Ureter (tissue), 1 donor: ENCODE measurements around the gene MIEF1. TPM values are rescaled to one million over a fixed set of nuclear protein-coding genes. Genes with fewer than 3 reads are reported as not detected.
"Not testable (repeated sequence)": the region's sequence is repeated elsewhere in the genome, so short reads cannot be mapped to it uniquely, and the experiment has no call there.

Experiments used
- DNase-seq: peaks from one replicate; pipeline ENCODE4 v3.0.0-alpha.2; 2020; ENCODE audit warnings: low spot score
- total RNA-seq: library from RNA; stranded (reverse); gene quantifications from one replicate; pipeline ENCODE4 v1.2.4, GENCODE V29; 2023
- donor health status: DM: yes; HTN: yes; CAD: no.

Gene MIEF1
- total RNA-seq, 1 donor from 2014 or later, result 30.1 TPM

DNA sequence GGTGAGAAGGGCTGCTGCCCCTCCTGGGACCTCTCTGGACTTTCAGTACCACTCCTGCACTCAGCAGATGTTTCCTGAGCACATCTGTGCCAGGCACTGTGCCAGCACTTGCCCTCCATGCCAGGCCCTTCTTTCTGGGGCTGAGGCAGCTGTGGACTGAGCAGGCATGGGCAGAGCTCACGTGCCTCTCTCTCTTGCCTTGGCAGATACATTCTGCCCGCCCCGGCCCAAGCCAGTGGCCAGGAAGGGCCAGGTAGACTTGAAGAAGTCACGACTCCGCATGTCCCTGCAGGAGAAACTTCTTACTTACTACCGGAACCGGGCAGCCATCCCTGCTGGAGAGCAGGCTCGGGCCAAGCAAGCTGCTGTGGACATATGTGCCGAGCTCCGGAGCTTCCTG lies 9.9 kb downstream of the MIEF1 start:
- no peak for DNase-seq

DNA sequence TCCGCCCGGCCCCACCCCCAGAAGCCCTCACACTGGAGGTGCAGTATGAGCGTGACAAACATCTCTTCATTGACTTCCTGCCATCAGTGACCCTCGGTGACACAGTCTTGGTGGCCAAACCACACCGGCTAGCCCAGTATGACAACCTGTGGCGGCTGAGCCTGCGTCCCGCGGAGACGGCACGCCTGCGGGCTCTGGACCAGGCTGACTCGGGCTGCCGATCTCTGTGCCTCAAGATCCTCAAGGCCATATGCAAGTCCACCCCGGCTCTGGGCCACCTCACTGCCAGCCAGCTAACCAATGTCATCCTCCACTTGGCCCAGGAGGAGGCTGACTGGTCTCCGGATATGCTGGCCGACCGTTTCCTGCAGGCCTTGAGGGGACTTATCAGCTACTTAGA lies 11.7 kb downstream of the MIEF1 start:
- DNase-seq, result no peak

DNA sequence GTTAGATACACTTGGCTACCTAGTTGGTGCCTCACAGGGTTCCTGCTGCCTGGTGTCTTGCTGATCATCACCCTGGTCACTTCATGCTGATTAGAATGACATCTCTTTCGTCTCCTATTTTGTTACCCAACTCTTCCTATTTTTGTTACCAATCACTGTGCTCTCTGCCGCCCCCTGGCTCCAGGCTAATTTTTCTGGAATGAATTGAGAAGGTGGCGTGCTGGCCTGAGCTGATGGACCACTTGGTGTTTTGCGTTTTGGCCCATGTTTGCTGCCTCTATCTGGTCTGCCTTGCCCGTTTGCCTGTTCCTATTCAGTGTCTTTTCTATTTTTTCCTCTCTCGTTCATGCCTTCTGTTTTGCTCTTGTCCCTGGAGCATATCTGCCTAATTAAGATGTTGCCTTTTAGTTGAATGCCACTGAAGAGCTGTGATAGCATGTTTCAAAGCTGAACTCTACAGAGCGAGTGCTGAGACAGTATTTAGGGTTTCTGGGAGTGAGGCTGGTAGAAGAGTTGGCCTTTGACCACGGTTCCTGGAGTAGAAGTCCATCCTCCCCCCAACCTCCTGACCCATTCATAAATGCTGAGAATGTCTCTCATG lies 12.4 kb downstream of the MIEF1 start:
- DNase-seq, result no peak

DNA sequence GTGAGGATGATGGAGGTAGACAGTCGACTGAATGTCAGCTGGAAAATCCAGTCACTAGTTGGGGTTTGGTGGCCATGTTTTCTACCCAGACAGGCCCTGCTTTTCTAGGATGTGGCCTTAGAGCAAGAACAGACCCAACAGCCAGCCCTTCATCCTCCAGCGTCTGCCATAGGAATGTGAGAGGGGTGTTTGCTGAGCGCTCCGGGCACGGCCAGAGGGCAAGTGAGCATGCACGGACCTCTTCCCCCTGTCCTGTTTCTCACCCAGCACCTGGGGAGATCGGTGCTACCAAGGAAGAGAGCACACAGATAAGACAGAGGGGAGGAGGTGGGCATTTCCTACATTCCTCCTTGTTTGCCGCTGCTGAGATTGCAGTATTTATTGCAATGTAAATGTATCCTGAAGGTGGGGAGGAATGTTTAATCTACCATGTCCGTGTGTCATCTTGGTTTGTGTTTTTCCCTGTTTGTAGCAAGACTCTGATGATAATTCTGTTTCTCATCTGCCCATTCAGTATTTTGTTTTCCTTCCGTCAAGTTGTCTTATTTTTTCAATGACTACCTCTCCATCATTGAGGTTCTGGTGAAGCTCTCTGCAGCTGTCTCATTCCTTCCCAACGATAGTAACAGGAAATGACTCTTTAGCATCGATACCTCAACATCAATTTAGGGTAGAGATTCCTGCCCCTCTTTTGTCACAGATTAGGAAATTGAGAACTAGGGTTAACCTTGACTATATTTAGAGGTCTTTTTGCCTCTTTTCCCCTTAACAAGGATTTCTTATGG lies 13.4 kb downstream of the MIEF1 start:
- no peak for DNase-seq

DNA sequence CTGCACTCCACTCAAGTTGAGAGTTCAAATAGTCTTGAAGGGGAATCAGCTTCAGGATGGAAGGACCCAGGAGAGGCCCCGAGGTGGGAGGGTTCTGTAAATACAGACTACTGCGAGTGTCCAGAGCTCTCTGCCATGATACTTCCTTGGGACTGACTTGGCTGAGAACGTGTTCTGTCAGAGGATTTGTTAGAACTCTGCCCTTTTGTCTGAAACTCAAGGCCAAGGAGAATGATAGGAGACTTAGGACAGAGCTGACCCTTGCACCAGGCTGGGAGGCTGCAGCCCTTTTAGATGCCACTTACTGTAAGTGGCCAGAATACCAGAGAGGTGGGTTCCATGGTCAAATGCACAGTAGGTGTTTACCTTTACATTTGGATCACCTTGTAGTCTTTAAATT lies 15.4 kb downstream of the MIEF1 start:
- no peak for DNase-seq

DNA sequence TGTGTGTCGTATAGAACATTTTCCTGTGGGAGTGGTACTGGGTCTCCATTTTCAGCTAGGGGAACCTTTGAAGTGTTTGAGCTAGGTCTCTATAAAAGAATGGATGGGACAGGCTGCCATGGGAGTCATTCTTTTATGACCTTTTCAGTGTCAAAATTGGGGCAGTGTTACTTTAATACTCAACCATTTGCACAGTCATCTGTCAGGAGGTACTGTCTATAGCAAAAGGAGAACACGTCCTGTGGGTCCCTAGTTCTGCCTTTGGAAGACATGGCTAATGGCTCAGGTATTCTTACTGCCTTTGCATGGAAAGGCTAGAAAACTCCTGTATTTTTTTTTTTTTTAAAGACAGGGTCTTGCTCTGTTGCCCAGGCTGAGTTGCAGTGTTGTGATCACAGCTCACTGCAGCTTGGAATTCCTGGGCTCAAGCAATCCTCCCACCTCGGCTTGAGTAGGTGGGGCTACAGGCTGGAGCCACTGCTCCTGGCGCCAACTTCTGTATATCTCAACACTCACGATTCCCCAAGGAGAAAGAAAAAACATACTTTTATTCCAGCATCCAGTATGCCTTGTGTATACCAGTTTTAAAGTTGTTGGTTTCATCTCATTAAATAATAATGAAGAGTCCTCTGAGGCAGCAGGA lies 16.2 kb downstream of the MIEF1 start:
- no peak for DNase-seq

DNA sequence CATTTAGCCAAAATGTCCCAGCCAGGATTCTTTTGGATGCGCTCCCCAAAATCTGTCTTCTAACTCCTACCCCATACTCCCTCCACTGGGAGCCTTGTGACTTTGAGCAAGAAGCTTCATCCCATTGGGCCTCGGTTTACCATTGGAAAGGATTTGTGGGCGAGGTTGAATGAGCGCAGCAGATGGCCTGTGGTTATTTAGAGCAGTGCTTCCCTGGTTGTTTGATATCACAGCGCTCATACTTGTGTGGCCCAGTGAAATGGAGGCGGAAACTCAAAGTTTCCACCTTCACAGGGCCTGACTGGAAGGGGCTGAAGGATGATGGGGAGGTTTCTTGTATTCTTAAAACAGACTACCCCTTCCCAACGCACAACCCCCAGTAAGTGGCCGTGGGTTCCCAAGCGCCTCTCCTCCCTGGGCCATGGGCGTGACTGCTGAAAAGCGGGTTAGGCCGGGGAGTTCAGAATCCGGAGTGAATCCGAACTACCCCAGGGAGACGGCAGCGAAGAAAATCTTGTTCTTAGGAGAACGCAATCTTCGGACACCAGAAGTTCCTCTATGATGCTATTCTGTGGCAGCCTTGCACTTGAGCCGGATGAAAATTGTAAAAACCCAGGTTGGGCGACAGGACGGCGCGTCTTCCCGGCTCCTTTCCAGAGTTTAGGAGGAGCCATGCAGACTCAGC lies 17.0 kb downstream of the MIEF1 start:
- no peak for DNase-seq

DNA sequence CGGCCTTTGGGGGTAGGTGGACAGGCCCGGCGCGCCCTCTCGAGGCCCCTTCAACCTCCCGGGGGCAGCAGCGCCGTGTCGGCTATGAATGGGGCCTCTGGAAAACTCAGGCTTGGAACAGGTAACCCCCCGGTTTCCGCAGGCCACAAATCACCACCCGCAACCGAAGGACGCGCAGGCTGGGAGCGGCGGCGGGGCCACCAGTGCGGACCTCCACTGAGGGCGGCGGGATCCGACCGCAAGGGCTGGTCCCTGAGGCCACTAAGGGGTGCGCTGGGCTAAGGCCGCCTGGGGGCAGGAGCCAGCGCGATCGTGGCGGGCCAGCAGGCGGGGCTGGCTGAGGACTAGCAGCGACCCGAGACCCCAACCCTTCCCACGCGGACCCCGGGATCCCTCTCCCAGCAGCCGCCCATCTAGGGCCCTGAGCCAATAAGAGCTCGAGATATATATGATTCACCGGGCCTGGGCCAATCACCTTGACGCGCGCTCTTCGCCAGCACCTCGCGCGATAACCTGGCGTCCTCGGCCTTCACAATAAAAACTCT lies 17.7 kb downstream of the MIEF1 start:
- DNase-seq, result peak; percentile 99

DNA sequence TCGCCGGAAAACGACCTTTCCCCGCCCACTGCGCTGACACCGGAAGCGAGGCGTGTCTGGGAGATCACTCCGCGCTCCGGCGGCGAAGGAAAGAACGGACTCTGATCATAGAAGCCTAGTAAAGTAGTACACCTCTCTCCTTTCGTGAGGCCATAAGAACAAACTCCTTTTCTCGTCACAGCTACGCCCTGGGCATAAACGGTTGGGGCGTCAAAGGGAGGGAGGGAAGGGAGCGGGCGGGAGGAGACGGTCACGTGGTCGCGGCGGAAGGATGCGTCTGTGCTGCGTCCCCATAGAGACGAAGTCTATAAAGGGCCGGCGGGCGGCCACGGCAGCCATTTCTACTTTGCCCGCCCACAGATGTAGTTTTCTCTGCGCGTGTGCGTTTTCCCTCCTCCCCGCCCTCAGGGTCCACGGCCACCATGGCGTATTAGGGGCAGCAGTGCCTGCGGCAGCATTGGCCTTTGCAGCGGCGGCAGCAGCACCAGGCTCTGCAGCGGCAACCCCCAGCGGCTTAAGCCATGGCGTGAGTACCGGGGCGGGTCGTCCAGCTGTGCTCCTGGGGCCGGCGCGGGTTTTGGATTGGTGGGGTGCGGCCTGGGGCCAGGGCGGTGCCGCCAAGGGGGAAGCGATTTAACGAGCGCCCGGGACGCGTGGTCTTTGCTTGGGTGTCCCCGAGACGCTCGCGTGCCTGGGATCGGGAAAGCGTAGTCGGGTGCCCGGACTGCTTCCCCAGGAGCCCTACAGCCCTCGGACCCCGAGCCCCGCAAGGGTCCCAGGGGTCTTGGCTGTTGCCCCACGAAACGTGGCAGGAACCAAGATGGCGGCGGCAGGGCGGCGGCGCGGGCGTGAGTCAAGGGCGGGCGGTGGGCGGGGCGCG lies 18.4 kb downstream of the MIEF1 start, which contains the start of gene ATF4:
ATF4 (plus strand) TSS at position 337 of the 880 bp plus-strand sequence. CDS start 884 bp downstream, outside the sequence.
- DNase-seq, result peak; percentile 93

DNA sequence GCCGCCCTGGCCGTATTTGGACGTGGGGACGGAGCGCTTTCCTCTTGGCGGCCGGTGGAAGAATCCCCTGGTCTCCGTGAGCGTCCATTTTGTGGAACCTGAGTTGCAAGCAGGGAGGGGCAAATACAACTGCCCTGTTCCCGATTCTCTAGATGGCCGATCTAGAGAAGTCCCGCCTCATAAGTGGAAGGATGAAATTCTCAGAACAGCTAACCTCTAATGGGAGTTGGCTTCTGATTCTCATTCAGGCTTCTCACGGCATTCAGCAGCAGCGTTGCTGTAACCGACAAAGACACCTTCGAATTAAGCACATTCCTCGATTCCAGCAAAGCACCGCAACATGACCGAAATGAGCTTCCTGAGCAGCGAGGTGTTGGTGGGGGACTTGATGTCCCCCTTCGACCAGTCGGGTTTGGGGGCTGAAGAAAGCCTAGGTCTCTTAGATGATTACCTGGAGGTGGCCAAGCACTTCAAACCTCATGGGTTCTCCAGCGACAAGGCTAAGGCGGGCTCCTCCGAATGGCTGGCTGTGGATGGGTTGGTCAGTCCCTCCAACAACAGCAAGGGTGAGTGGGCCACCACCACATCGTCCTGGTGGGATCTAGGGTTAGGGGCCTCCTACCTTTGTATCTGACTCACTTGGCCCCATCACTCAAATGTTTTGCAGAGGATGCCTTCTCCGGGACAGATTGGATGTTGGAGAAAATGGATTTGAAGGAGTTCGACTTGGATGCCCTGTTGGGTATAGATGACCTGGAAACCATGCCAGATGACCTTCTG lies 19.2 kb downstream of the MIEF1 start:
- peak; percentile 92 for DNase-seq

DNA sequence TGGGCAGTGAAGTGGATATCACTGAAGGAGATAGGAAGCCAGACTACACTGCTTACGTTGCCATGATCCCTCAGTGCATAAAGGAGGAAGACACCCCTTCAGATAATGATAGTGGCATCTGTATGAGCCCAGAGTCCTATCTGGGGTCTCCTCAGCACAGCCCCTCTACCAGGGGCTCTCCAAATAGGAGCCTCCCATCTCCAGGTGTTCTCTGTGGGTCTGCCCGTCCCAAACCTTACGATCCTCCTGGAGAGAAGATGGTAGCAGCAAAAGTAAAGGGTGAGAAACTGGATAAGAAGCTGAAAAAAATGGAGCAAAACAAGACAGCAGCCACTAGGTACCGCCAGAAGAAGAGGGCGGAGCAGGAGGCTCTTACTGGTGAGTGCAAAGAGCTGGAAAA lies 20.0 kb downstream of the MIEF1 start:
- not testable (repeated sequence) for DNase-seq

DNA sequence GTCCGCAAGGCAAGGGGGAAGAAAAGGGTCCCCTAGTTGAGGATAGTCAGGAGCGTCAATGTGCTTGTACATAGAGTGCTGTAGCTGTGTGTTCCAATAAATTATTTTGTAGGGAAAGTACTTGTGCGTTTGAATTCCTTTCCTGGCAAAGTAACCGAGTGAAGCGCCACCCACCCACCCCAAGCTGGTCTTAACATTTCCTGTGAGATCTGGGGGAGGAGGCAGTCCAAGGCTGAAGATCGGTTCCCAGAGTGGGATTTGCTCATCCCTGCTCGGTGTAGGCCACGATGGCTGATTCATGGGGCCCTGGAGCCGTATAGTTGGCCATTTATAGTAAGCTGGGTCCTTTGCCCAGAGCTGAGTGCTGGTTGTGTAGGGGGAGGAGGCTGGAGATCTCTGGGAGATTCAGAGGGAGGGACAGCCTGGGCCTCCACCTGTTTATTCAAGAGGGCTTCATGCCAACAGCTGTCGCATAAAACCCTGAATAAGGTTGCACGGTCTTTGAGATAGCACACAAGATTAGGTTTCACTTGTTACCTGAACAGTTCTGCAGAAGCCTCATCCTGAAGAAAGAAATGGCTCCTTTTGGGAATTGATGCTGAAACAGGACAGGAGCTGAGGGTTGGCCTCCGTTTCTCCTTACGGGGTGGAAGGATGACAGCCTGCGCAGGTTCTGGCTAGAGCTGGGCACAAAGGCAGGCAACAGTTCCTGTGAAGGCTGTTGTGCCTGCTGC lies 20.6 kb downstream of the MIEF1 start:
- no peak for DNase-seq

DNA sequence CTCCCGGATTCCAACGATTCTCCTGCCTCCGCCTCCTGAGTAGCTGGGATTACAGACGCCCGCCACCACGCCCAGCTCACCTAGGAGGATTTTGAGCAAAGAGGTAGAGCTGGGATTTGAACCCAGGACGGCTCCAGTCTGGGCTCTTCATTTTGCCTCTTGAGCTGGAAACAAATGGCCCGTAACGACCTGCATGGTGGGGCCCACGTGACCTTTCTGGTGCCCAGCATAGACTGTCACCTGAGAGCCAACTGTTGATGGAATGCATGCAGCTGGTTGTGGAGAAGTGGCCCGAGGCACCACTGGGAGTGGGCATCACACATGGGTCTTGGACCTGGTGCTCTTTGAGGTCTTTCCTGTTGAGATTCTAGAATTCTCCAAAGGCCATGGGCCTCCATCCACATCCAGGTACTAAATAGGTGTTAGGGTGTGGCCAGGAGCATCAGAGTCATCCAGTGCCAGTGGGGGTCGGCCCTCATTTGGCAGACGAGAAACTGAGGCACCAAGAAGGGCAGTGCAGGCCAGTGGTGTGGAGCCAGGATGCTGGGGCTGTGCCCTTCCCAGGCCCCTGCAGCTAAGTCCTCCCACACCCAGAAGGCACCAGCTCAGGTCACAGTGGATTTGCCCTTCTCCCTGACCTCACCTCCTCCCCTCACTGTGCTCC lies 22.1 kb downstream of the MIEF1 start:
- DNase-seq, result no peak

DNA sequence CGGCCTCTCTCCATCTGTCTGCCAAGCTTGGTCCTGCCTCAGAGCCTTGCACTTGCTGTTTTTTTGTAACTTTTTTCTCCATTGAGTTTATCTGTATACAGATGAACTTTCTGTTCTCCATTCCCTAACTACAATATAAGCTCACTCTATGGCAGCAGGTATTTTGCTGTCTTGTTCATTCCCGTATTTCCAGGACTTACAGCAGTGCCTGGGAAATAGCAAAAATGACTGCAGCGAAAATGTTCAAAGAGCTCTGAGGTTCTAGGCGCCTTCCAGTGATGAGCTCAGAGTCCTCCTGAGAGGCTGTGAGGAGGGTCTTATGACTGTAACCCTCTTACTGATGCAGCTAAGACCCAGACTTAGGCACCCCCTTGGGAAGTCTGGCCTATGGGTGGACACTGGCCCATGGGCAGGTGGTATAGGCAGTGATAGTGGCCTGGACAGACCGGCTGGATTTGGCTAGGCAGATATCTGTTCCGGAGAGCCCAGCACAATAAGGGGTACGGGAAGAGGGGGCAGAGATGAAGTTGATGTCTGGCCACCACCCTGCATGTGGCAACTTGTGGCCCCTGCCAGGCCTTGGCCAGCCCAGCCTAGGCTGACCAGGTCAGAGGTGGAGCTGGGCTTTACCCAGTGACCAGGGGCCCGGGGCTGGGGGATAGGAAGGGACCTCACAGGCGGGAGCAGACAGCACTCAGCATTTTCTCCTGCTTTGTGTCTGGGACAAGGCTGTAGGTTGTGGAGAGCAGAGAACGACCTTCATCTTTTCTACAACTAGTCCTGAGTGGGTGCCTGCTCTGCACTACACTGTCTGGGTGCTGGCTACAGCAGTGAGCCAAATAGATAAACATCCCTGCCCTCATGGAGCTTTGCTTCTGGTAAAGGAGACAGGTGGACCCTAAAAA lies 22.9 kb downstream of the MIEF1 start:
- DNase-seq, result no peak

DNA sequence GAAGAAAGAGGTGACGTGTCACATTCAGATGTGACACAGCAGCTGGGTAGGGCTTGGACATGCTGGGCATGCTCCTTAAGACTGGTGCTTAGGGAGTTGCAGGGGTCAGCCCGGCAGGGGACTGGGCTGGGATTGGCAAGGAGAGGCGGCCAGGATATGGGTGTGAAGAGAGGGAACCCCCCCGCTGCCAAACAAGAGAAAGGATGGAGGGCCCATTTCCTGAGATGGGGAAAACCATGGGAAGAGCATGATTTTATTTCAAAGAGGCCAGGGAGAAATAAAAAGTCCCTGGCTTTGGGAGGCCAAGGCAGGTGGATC lies 23.5 kb downstream of the MIEF1 start:
- no peak for DNase-seq

DNA sequence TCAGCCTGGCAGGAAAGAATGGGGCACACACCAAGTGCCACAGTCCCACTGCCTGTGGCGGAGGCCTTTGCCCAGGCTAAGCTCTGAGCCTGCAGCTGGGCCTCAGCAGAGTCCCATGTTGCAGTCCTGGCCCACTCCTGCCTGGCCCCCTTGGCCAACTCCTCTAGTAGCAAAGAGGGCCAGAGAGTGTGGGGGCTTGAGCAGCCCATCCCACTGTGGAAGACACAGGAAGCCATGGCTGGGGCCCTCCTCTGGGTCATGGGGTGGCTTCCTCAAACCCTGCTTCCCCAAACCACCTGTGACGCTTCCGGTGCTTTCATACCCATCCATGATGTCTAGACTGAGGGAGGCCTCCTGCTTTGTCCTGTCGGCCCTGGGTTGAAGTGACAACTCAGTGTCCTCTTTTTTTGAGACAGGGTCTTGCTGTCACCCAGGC lies 24.7 kb downstream of the MIEF1 start:
- DNase-seq, result no peak

DNA sequence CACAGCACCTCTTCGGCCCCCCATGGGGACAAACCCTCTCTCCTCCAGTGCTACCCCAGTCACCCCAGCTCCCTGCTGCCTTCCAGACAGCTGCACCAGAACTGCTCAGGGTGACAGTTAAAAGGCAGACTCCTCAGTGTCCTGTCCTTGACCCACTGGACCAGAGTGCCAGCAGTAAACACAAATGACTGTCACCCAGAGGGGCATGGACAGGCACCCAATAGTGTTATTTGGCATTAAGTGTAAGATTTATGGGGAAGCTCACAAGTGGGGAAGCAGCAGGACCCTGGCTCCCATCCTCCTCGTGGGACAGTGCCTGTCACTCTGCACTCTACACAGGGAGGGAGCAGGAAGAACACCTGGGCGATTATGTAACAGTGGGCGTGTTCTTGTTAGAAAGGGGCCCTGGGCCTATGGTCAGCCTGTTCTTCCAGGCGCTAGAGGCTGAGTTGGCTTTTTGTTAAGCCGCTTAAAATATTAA lies 25.4 kb downstream of the MIEF1 start:
- no peak for DNase-seq
